HG03060 (cell line): ENCODE data around the gene COMMD10.

Source experiments
- ATAC-seq: cut with Tn5 transposase; IDR thresholded peaks from one replicate; pipeline ENCODE4 v1.9.1; 2021; ENCODE audit warnings: low read depth, moderate number of reproducible peaks; ENCODE audit not compliant: unreplicated experiment

The COMMD10 gene

DNA sequence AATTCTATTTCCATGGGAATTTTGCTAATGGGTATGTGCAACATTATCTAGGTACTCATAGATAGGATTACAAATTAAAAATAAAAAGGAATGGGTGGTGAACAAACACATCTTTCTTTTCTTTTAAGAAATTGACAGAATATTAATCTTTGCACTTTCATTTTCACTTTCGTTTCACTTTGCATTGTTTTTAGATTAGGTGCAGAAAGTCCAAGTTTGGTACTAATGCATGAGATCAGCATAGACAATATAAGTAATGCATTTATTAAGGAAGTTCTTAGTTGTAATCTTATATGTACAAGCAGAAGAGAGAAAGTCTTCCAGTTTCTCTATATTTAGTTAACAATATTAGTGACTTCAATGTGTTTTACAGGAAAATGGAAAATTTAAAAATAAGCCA is 196.5 kb downstream of the COMMD10 start:
- no peak for ATAC-seq

GRCh38 chr5:116288524-116288923 is 203.7 kb downstream of the COMMD10 start:
- ATAC-seq = no peak

DNA sequence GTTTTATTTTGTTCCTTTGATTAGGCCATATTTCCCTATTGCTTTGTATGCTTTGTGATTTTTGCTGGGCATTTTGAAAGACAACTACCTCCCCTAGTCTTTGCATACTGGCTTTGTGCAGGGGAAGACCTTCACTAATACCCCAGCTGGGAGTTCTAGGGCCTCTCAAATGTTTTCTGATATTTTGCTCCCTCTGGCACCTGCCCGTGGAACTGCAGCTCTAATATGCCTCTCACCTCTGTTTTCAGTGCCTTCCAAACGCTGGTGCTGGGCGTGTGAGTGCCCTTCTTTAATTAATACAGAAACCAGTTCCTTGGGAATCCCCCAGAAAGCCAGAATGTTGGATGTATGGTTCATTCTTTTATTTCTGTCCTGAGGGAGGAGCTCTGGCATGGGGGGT is 204.5 kb downstream of the COMMD10 start:
- ATAC-seq = no peak

DNA sequence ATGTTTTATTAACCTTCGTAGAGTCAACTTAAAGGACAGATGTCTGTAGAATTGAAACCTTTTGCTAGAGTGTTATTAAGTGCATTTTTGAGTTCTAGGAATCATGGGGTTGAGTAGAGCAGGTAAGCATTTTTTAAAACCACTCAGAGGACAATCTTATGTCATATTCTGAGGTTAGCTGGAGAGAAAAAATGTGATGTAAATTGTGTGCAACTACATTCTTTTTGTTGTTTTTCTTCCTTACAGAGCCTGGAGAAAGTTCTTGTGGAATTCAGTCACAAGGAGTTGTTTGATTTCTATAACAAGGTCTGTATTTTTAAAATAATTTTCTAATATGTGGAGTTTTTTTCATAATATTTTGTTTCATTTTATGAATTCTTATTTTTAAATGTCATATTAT is 206.4 kb downstream of the COMMD10 start:
- ATAC-seq = no peak

GRCh38 chr5:116292321-116292720 is 207.5 kb downstream of the COMMD10 start:
- ATAC-seq = no peak

GRCh38 chr5:116296335-116297072 is 211.7 kb downstream of the COMMD10 start:
- no peak for ATAC-seq

- ATAC-seq = no peak
Measured at GRCh38 chr5:116297296-116297814, 212.5 kb downstream of the COMMD10 start.

DNA sequence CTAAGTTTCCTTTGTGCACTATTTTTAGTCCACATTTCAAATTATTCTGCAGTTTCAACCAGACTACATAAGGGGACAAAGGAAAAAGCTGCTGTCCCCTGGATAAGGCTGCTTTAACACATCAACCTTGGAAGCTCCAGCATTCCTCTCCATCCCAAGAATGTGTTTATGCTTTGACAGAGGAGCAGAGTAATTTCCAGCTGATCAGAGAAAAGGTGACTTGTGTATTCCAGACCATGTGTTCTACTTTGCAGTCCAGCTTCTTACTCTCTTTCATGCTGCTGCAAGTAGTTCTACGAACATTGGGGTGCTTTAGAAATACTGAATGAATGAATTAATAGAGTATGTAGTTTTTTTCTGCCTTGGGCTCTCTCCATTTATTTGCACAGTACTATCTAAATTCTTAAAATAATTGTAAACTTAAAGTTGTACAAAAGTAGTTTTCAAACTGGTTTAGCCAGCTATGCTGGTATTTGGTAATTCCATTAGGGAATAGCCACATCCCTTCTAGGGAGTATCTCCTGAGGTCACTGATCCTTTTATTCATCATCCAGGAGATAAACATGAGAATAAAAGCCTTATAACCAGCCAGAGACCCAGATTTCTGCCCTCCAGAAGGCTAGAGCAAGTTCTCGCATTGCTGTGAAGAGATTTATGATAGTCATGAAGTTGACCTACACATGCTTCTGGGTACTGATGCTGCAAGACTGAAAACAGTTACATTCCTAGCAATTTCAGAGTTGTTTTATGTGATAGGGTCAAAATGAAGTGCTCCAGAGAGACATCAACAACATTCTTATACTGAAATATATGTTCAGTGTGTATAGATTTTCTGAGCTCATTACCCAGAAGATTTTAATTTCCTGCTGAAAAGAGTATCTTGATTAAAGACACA is 215.2 kb downstream of the COMMD10 start:
- no peak for ATAC-seq

DNA sequence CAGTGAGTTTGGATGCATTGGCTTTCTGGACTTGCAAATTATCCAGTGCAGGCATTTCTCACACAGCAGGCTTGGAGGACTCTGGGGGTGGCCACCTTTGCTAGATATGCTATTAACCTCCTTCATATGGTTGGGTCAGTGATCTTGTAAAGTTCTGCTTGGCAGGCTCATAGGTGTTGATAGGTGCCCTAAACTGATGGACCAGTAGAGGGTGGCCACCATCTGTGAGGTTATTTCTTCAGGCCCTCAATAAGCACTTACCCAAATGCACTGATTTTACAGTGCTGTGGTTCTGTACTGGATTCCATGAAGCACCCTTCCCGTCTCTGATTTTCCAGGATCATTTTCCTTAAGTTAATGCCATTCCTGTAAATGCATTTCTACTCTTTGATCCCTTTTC is 216.3 kb downstream of the COMMD10 start:
- ATAC-seq = no peak

DNA sequence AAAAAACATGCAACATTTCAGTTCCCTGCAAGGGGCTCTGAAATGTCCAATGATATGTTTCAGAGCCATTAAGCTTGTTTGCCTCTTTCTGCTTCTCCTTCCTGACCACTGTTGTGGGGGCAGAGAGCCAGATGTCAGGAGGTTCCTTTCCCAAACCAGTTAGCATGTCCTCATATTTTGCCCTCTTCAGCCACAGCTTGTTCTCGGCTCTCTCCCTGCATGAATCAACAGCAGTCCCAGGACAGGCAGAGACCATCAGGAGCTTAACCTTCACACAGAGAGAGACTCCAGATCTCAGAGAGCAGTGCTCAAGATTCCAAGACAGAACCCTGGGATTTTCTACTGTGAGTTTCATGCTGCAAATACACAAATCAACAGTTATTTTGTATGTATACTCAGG is 218.5 kb downstream of the COMMD10 start:
- ATAC-seq = no peak

- ATAC-seq = no peak
Measured at GRCh38 chr5:116303810-116304209, 219.0 kb downstream of the COMMD10 start.

GRCh38 chr5:116305899-116306298 is 221.1 kb downstream of the COMMD10 start:
- no peak for ATAC-seq

DNA sequence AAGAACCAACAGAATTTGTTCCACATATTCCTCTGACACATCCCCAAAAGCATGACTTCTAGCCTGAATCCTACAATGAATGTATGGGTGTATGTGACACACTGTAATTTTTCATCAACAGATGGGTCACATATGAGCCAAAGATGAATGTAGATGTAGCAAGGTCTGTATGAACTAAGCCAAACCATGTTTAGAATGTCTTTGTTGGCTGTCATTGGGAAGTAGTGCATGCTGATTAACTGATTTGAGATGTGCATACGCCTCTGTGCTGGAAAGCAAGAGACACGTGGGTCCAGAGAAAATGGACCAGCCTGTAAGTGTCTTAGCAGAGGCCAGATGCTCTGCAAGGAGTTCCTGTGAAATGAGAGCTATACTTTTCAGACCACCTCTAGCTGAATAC is 222.0 kb downstream of the COMMD10 start:
- ATAC-seq = no peak

- no peak for ATAC-seq
Measured at GRCh38 chr5:116308391-116308790, 223.6 kb downstream of the COMMD10 start.

DNA sequence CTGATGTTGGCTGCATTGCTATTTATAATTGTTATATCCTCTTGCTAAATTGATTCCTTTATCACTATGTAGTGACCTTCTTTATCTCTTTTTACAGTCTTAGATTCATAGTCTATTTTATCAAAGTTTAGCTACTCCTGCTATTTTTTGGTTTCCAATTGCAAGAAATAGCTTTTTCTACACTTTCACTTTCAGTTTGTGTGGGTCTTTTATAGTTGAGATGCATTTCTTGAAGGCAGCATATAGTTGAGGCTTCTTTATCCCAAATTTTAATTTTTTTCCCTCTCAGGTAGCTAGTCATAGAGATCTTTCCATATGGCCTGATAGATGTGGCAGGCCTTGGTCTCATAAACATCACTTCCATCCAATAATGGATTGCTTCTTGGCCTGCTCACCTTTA is 228.5 kb downstream of the COMMD10 start:
- ATAC-seq = no peak

DNA sequence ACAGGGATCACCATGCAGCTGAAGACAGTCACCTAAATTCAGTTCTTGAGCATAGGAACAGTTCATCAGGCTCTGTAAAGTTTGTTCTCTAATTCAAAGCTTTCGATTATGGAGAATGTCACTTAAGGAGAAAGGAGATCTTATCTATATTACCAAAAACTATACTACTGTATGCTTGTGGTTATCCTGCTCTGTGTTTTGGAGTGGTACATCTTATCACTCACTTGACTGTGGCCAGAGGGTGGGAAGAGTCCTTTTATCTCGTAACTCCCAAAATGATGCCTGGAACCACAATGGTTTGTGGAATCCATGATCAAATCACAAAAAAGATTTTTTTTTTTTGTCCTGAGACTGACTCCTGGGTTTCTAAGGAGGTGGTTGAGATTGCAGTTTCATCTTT is 230.7 kb downstream of the COMMD10 start:
- no peak for ATAC-seq

GRCh38 chr5:116318091-116318854 is 233.4 kb downstream of the COMMD10 start:
- no peak for ATAC-seq

GRCh38 chr5:116320486-116320885 is 235.7 kb downstream of the COMMD10 start:
- no peak for ATAC-seq

GRCh38 chr5:116329503-116329902 is 244.7 kb downstream of the COMMD10 start:
- no peak for ATAC-seq

DNA sequence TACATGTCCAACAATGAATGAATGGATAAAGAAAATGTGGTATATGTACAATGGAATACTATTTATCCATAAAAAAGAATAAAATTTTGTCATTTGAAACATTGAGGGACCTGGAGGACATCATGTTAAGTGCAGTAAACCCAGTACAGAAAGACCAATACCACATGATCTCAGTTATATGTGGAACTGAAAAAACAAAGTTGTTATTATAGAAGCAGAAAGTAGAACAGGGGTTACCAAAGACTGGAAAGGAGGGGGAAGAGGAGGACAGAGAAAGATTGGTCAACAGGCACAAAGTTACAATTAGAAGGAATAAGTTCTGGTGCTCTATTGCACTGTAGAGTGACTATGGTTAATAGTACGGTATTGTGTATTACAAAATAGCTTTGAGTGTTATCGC is 256.0 kb downstream of the COMMD10 start:
- no peak for ATAC-seq
